PC-9 (cell line): Measurements from ENCODE around the gene NOS1AP. TPM values are rescaled to one million over a fixed set of nuclear protein-coding genes. Genes with fewer than 3 reads are reported as not detected.

ENCODE experiments used
- BruUV-seq: library from RNA; stranded (reverse); fragments of 400-500 nt; replicated peaks from 2 replicates; lab custom pipeline; 2021; lab: Mats Ljungman, UMichigan
- CTCF ChIA-PET: fragments of 300-600 bp; sonication (Branson Sonifier 250); formaldehyde crosslinking; loops from one replicate; lab custom pipeline; 2022; ENCODE audit warnings: antibody characterized with exemption; lab: Charles Lee
- POLR2A ChIA-PET: fragments of 300-600 bp; sonication (Branson Sonifier 250); formaldehyde crosslinking; loops from one replicate; lab custom pipeline; 2022; ENCODE audit warnings: antibody characterized with exemption; ENCODE audit not compliant: unreplicated experiment; lab: Charles Lee
- DNase-seq, 2 experiments: peaks; one replicate each; pipeline versions ENCODE4 v3.0.0 to v3.0.0-alpha.2; 2015 to 2022; ENCODE audit warnings: mixed read lengths in 1 of 2
- H2AFZ ChIP-seq: fragments of 200-600 bp; sonication (generic); 2 replicates; pipeline ENCODE4 v1.8.1; 2017; ENCODE audit warnings: antibody characterized with exemption
- H3F3A ChIP-seq: fragments of 200-600 bp; sonication (generic); 2 replicates; pipeline ENCODE4 v1.8.1; 2017; ENCODE audit warnings: antibody characterized with exemption, mild to moderate bottlenecking, low read depth; ENCODE audit not compliant: insufficient read depth
- H3K27ac ChIP-seq: fragments of 200-600 bp; sonication (generic); 2 replicates; pipeline ENCODE4 v1.6.1; 2016; ENCODE audit warnings: mixed run types
- H3K27me3 ChIP-seq: fragments of 200-600 bp; sonication (generic); 2 replicates; pipeline ENCODE4 v1.6.1; 2016; ENCODE audit warnings: low read depth, mixed run types; ENCODE audit not compliant: insufficient read depth
- H3K36me3 ChIP-seq: fragments of 200-600 bp; sonication (generic); 2 replicates; pipeline ENCODE4 v1.6.1; 2016; ENCODE audit warnings: low read depth, mixed run types
- H3K4me1 ChIP-seq: fragments of 200-600 bp; sonication (generic); replicated peaks from 2 replicates; pipeline ENCODE4 v1.6.1; 2016; ENCODE audit warnings: mixed run types; ENCODE audit not compliant: insufficient read depth
- H3K4me2 ChIP-seq: fragments of 200-600 bp; sonication (generic); 2 replicates; pipeline ENCODE4 v1.6.1; 2017; ENCODE audit warnings: mixed run types
- H3K4me3 ChIP-seq: fragments of 200-600 bp; sonication (generic); 2 replicates; pipeline ENCODE4 v1.6.1; 2016; ENCODE audit warnings: mixed run types
- H3K79me2 ChIP-seq: fragments of 200-600 bp; sonication (generic); 2 replicates; pipeline ENCODE4 v1.6.1; 2017; ENCODE audit warnings: low read depth, mixed run types
- H3K9me2 ChIP-seq: fragments of 200-600 bp; sonication (generic); 2 replicates; pipeline ENCODE4 v1.8.1; 2017; ENCODE audit warnings: mild to moderate bottlenecking; ENCODE audit not compliant: insufficient read depth
- H3K9me3 ChIP-seq: fragments of 200-600 bp; sonication (generic); 2 replicates; pipeline ENCODE4 v1.8.1; 2016; ENCODE audit warnings: low read depth; ENCODE audit not compliant: insufficient read depth
- H4K20me1 ChIP-seq: fragments of 200-600 bp; sonication (generic); 2 replicates; pipeline ENCODE4 v1.8.1; 2017; ENCODE audit not compliant: insufficient read depth
- CTCF ChIP-seq: fragments of 200-600 bp; sonication (generic); conservative IDR thresholded peaks from 2 replicates; pipeline ENCODE4 v1.6.1; 2017; ENCODE audit warnings: mixed run types, antibody characterized with exemption, mild to moderate bottlenecking, moderate library complexity
- EZH2 ChIP-seq: fragments of 200-600 bp; sonication (generic); IDR thresholded peaks from 2 replicates; pipeline ENCODE4 v1.8.0; 2017; ENCODE audit warnings: antibody characterized with exemption, low read depth
- intact Hi-C: fragments of 100-400 bp; cut with micrococcal nuclease; formaldehyde crosslinking; loops from one replicate; pipeline ENCODE4 v1.10.0; 2022; ENCODE audit not compliant: unreplicated experiment
- total RNA-seq: library from RNA; stranded (reverse); gene quantifications from 2 replicates; pipeline ENCODE4 v1.2.3, GENCODE V29; 2021

The NOS1AP gene
- total RNA-seq, 1 experiment from 2014 or later: 9.9 TPM

DNA sequence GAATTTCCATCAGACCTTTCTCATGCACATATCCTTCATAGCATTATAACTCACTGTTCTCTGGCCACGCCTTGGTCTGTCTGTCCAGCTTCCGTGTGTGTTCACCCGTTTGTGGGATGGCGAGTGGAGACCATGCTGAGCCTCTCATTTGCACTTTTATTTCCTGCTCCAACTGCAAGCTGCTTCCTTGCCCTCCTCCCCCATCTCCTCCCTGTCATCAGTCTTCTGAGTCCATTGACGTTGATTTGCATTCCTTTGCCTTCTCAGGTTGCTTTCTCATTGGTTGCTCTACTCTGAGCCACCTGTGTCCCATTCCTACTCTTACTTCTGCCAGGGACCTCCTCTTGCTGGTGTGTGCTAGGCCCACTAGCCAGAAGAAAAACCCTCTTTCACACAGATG, 146.4 kb downstream of the NOS1AP start:
- no TSS peak for BruUV-seq
- no peak overlapping the region for H3K27ac ChIP-seq
- H3K4me3 ChIP-seq: no peak overlapping the region
- intact Hi-C loops: loop anchor here (5.0 kb wide), 1 partner anchor 159 kb away; no protein-coding TSS in a partner anchor
- no peaks in the 10 kb centered on the region for H3K27me3 ChIP-seq
- H2AFZ ChIP-seq: no peak overlapping the region
- peaks cover 85% of the 10 kb centered on the region for H3K79me2 ChIP-seq
- DNase-seq: peak in 1 of 2 experiments; percentile 31
- ChIA-PET POLR2A (interaction anchor here (0.5 to 0.6 kb wide), 2 partner anchors 79 to 135 kb away, joined by 3 to 4 read pairs; no protein-coding TSS in a partner anchor), CTCF (no interaction called here)
- H4K20me1 ChIP-seq: peaks cover 34% of the 10 kb centered on the region
- H3K9me3 ChIP-seq: no peaks in the 10 kb centered on the region
- no peaks in the 10 kb centered on the region for H3K9me2 ChIP-seq
- no peaks in the 10 kb centered on the region for H3K36me3 ChIP-seq
- H3F3A ChIP-seq: peaks cover 7% of the 10 kb centered on the region; the same call in 1 of the 2 replicates
- H3K4me1 ChIP-seq: 0 out of 2 replicates have a peak, but pooled peaks cover 9% of the 10 kb centered on the region
- TF ChIP-seq EZH2 (no peak), CTCF (no peak)
- no peak overlapping the region for H3K4me2 ChIP-seq

- intact Hi-C loops: loop anchor here (5.0 kb wide), 1 partner anchor 159 kb away; no protein-coding TSS in a partner anchor
- Histone ChIP-seq H3K4me1 (0 out of 2 replicates have a peak, but pooled peaks cover 9% of the 10 kb centered on the region), H3K79me2 (peaks cover 85% of the 10 kb centered on the region), H3K4me2 (no peak overlapping the region), H3K27ac (no peak overlapping the region), H4K20me1 (peaks cover 29% of the 10 kb centered on the region), H3K27me3 (no peaks in the 10 kb centered on the region), H2AFZ (no peak overlapping the region), H3K9me2 (no peaks in the 10 kb centered on the region), H3K4me3 (no peak overlapping the region), H3F3A (peaks cover 7% of the 10 kb centered on the region; the same call in 1 of the 2 replicates), H3K36me3 (no peaks in the 10 kb centered on the region), H3K9me3 (no peaks in the 10 kb centered on the region)
- TF ChIP-seq CTCF (no peak), EZH2 (no peak)
- CTCF ChIA-PET: no interaction called here
- no TSS peak for BruUV-seq
- POLR2A ChIA-PET: no interaction called here
- no peak for DNase-seq
These were observed 147.1 kb downstream of the NOS1AP start for GRCh38 chr1:162216604-162217003.

DNA sequence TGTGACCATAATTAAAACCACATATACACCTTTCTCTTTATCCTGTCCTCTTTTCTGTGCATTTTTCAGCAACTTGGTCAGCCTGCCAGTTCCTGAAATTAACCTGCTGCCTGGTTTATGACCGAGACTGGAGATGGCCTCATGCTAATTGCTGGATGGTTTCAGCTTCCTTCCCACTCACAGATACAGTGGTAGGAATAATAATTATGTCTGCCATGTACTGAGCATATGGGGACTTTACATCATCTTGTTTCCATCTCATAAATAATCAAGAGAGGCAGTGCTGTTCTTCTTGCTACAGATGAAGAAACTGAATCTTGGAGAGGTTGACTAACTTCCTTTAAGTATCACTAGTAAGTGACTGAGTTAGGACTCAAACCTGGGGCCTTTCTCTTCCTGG, 148.2 kb downstream of the NOS1AP start:
- Histone ChIP-seq H4K20me1 (peaks cover 32% of the 10 kb centered on the region), H3F3A (peaks cover 13% of the 10 kb centered on the region; the same call in 1 of the 2 replicates), H3K27me3 (no peaks in the 10 kb centered on the region), H3K36me3 (no peaks in the 10 kb centered on the region), H2AFZ (no peak overlapping the region), H3K9me3 (no peaks in the 10 kb centered on the region), H3K9me2 (no peaks in the 10 kb centered on the region), H3K4me2 (no peak overlapping the region), H3K27ac (no peak overlapping the region), H3K4me1 (peaks cover 16% of the 10 kb centered on the region), H3K4me3 (no peak overlapping the region), H3K79me2 (peaks cover 84% of the 10 kb centered on the region)
- ChIA-PET CTCF (no interaction called here), POLR2A (no interaction called here)
- intact Hi-C loops: loop anchor here (5.0 kb wide), 1 partner anchor 160 kb away; no protein-coding TSS in a partner anchor
- TF ChIP-seq EZH2 (no peak), CTCF (no peak)
- DNase-seq: no peak
- no TSS peak for BruUV-seq
